HepG2 (cell line): ENCODE data around the gene RCAN2.

Experiments
- CHD2 ChIP-seq: IDR thresholded peaks from 2 replicates; pipeline ENCODE4 v1.6.1; 2011; ENCODE audit warnings: low read depth, low read length, improper control_type of control experiment
- FOXM1 ChIP-seq: sonication (generic); formaldehyde crosslinking; IDR thresholded peaks from 2 replicates; pipeline ENCODE4 v1.5.0; 2020; ENCODE audit warnings: missing genetic modification reagents
- GTF2F1 ChIP-seq: fragments of 150-350 bp; IDR thresholded peaks from 2 replicates; pipeline ENCODE4 v1.6.1; 2014; ENCODE audit warnings: low read length
- KLF9 ChIP-seq: IDR thresholded peaks from 2 replicates; pipeline ENCODE4 v1.6.1; 2016; ENCODE audit warnings: low read depth
- MAZ ChIP-seq, 2 experiments: sonication (generic) in 1 of 2; formaldehyde crosslinking in 1 of 2; IDR thresholded peaks; 2 replicates each; pipeline versions ENCODE4 v1.5.0 to v1.6.1; 2012 to 2020; ENCODE audit warnings: low read depth in 2 of 2, mild to moderate bottlenecking in 2 of 2, borderline replicate concordance in 1 of 2, improper control_type of control experiment in 1 of 2, low read length in 1 of 2, missing genetic modification reagents in 1 of 2, moderate library complexity in 1 of 2
- POLR2AphosphoS2 ChIP-seq: IDR thresholded peaks from 2 replicates; pipeline ENCODE4 v1.6.1; 2011; ENCODE audit warnings: low read depth, low read length, improper control_type of control experiment
- SMAD9 ChIP-seq: sonication (generic); formaldehyde crosslinking; IDR thresholded peaks from 2 replicates; pipeline ENCODE4 v1.5.1; 2020; ENCODE audit warnings: mild to moderate bottlenecking, missing genetic modification reagents
- TEAD2 ChIP-seq: sonication (generic); formaldehyde crosslinking; IDR thresholded peaks from 2 replicates; pipeline ENCODE4 v1.9.0; 2021; ENCODE audit warnings: missing genetic modification reagents
- THAP7 ChIP-seq: sonication (generic); formaldehyde crosslinking; IDR thresholded peaks from 2 replicates; pipeline ENCODE4 v1.8.1; 2023; ENCODE audit warnings: mild to moderate bottlenecking, missing genetic modification reagents
- TF ChIP-seq, protein P1 (sequence below), 2 experiments: sonication (generic) in 1 of 2; formaldehyde crosslinking in 1 of 2; IDR thresholded peaks; 2 replicates each; pipeline versions ENCODE4 v1.5.1 to v1.6.1; 2011 to 2020; ENCODE audit warnings: borderline replicate concordance in 1 of 2, low read depth in 1 of 2, low read length in 1 of 2, mild to moderate bottlenecking in 1 of 2, missing genetic modification reagents in 1 of 2, moderate library complexity in 1 of 2
- TF ChIP-seq, protein P2 (sequence below): sonication (generic); formaldehyde crosslinking; IDR thresholded peaks from 2 replicates; pipeline ENCODE4 v1.5.0; 2020; ENCODE audit warnings: mild to moderate bottlenecking, missing genetic modification reagents, moderate library complexity
- TF ChIP-seq, protein P3 (sequence below), 2 experiments: fragments of 450-650 bp in 1 of 2; sonication (generic) in 1 of 2; formaldehyde crosslinking; IDR thresholded peaks; 2 replicates each; pipeline versions ENCODE4 v1.5.0 to v1.8.0; 2020 to 2022; ENCODE audit warnings: mild to moderate bottlenecking in 1 of 2, missing genetic modification reagents in 1 of 2

- TF ChIP-seq TEAD2 (CRISPR knock-in tag) (no peak), GTF2F1 (no peak), FOXM1 (CRISPR knock-in tag) (no peak), MAZ (IDR thresholded peaks at IDR 0.05; ENCODE audit: borderline replicate concordance, low read depth, low read length) (no peak), MAZ (CRISPR knock-in tag; IDR thresholded peaks at IDR 0.05; ENCODE audit: low read depth) (no peak), KLF9 (no peak), THAP7 (CRISPR knock-in tag) (no peak), POLR2AphosphoS2 (no peak), SMAD9 (CRISPR knock-in tag) (no peak), CHD2 (no peak)
- TF ChIP-seq, protein P1, sequence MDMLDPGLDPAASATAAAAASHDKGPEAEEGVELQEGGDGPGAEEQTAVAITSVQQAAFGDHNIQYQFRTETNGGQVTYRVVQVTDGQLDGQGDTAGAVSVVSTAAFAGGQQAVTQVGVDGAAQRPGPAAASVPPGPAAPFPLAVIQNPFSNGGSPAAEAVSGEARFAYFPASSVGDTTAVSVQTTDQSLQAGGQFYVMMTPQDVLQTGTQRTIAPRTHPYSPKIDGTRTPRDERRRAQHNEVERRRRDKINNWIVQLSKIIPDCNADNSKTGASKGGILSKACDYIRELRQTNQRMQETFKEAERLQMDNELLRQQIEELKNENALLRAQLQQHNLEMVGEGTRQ (IDR thresholded peaks at IDR 0.05; ENCODE audit: low read depth, low read length), result no peak
- TF ChIP-seq, protein P1 (CRISPR knock-in tag; IDR thresholded peaks at IDR 0.05; ENCODE audit: borderline replicate concordance), result no peak
- TF ChIP-seq, protein P2, sequence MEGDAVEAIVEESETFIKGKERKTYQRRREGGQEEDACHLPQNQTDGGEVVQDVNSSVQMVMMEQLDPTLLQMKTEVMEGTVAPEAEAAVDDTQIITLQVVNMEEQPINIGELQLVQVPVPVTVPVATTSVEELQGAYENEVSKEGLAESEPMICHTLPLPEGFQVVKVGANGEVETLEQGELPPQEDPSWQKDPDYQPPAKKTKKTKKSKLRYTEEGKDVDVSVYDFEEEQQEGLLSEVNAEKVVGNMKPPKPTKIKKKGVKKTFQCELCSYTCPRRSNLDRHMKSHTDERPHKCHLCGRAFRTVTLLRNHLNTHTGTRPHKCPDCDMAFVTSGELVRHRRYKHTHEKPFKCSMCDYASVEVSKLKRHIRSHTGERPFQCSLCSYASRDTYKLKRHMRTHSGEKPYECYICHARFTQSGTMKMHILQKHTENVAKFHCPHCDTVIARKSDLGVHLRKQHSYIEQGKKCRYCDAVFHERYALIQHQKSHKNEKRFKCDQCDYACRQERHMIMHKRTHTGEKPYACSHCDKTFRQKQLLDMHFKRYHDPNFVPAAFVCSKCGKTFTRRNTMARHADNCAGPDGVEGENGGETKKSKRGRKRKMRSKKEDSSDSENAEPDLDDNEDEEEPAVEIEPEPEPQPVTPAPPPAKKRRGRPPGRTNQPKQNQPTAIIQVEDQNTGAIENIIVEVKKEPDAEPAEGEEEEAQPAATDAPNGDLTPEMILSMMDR (CRISPR knock-in tag), result no peak
- TF ChIP-seq, protein P3, sequence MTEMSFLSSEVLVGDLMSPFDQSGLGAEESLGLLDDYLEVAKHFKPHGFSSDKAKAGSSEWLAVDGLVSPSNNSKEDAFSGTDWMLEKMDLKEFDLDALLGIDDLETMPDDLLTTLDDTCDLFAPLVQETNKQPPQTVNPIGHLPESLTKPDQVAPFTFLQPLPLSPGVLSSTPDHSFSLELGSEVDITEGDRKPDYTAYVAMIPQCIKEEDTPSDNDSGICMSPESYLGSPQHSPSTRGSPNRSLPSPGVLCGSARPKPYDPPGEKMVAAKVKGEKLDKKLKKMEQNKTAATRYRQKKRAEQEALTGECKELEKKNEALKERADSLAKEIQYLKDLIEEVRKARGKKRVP (CRISPR knock-in tag; IDR thresholded peaks at IDR 0.05), result no peak
Observed at GRCh38 chr6:46356543-46356942, 134.7 kb downstream of the RCAN2 start.
